PFSK-1 (cell line): Measurements from ENCODE around the gene FPR2.

Source experiments
- FOXP2 ChIP-seq: optimal IDR thresholded peaks from 2 replicates; pipeline ENCODE3; 2011; ENCODE audit warnings: borderline replicate concordance, control low read depth, inconsistent platforms; ENCODE audit not compliant: insufficient read depth; ENCODE audit errors: extremely low read length, extremely low read depth
- POLR2AphosphoS5 ChIP-seq: IDR thresholded peaks from 2 replicates; pipeline ENCODE4 v1.6.1; 2012; ENCODE audit warnings: low read depth, mild to moderate bottlenecking, control low read depth, low read length, moderate library complexity
- REST ChIP-seq, 2 experiments: IDR thresholded peaks; 2 replicates each; pipeline versions ENCODE4 v1.6.1 to v1.8.0; 2011 to 2012; ENCODE audit warnings: low read depth in 2 of 2, low read length in 2 of 2, control low read depth in 1 of 2, inconsistent platforms in 1 of 2, mild to moderate bottlenecking in 1 of 2, moderate library complexity in 1 of 2; ENCODE audit not compliant: insufficient read depth in 1 of 2
- SIN3A ChIP-seq: IDR thresholded peaks from 2 replicates; pipeline ENCODE4 v1.6.1; 2012; ENCODE audit warnings: mild to moderate bottlenecking, low read length, moderate library complexity, borderline replicate concordance; ENCODE audit not compliant: insufficient read depth
- TAF1 ChIP-seq: IDR thresholded peaks from 2 replicates; pipeline ENCODE4 v1.6.1; 2012; ENCODE audit warnings: low read length, control low read depth, borderline replicate concordance; ENCODE audit not compliant: insufficient read depth

FPR2 gene

GRCh38 chr19:51722492-51722891 lies 38.5 kb upstream of the FPR2 start:
- TF ChIP-seq REST (IDR thresholded peaks at IDR 0.05; ENCODE audit: insufficient read depth in 1 of 2, low read depth in 2 of 2, low read length in 2 of 2) (no peak), TAF1 (no peak), POLR2AphosphoS5 (no peak), SIN3A (no peak), FOXP2 (no peak)

GRCh38 chr19:51724543-51724942 lies 36.4 kb upstream of the FPR2 start:
- TF ChIP-seq TAF1 = no peak
- TF ChIP-seq SIN3A = no peak
- no peak for TF ChIP-seq FOXP2
- no peak for TF ChIP-seq REST (IDR thresholded peaks at IDR 0.05; ENCODE audit: insufficient read depth in 1 of 2, low read depth in 2 of 2, low read length in 2 of 2)
- no peak for TF ChIP-seq POLR2AphosphoS5

GRCh38 chr19:51726049-51726448 lies 34.9 kb upstream of the FPR2 start:
- TF ChIP-seq TAF1 = no peak
- TF ChIP-seq POLR2AphosphoS5 = no peak
- TF ChIP-seq REST (IDR thresholded peaks at IDR 0.05; ENCODE audit: insufficient read depth in 1 of 2, low read depth in 2 of 2, low read length in 2 of 2) = no peak
- TF ChIP-seq FOXP2 = no peak
- no peak for TF ChIP-seq SIN3A

GRCh38 chr19:51727349-51727880 lies 33.6 kb upstream of the FPR2 start:
- TF ChIP-seq POLR2AphosphoS5 (no peak), TAF1 (no peak)

GRCh38 chr19:51729781-51730180 lies 31.2 kb upstream of the FPR2 start:
- no peak for TF ChIP-seq POLR2AphosphoS5

- no peak for TF ChIP-seq POLR2AphosphoS5
- TF ChIP-seq FOXP2 = no peak
- no peak for TF ChIP-seq REST (IDR thresholded peaks at IDR 0.05; ENCODE audit: insufficient read depth in 1 of 2, low read depth in 2 of 2, low read length in 2 of 2)
- TF ChIP-seq TAF1 = no peak
Measured at GRCh38 chr19:51733742-51734522, 27.0 kb upstream of the FPR2 start.
